ENCODE results near the gene ITIH6. TPM values are rescaled to one million over a fixed set of nuclear protein-coding genes. Genes with fewer than 3 reads are reported as not detected.

Gene ITIH6
- total and polyA plus RNA-seq, 4 donors, result 0.20 TPM; not detected in 3

GRCh38 chrX:54825716-54826438 is 27.8 kb upstream of the ITIH6 start:
- 64 to 86% methylated on average over 8 of the region's 8 CpGs for WGBS, 2 donors
- TF ChIP-seq, protein P1, sequence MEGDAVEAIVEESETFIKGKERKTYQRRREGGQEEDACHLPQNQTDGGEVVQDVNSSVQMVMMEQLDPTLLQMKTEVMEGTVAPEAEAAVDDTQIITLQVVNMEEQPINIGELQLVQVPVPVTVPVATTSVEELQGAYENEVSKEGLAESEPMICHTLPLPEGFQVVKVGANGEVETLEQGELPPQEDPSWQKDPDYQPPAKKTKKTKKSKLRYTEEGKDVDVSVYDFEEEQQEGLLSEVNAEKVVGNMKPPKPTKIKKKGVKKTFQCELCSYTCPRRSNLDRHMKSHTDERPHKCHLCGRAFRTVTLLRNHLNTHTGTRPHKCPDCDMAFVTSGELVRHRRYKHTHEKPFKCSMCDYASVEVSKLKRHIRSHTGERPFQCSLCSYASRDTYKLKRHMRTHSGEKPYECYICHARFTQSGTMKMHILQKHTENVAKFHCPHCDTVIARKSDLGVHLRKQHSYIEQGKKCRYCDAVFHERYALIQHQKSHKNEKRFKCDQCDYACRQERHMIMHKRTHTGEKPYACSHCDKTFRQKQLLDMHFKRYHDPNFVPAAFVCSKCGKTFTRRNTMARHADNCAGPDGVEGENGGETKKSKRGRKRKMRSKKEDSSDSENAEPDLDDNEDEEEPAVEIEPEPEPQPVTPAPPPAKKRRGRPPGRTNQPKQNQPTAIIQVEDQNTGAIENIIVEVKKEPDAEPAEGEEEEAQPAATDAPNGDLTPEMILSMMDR (IDR thresholded peaks at IDR 0.05; ENCODE audit: control extremely low read depth, extremely low read depth), result no peak

GRCh38 chrX:54824722-54825121 is 26.7 kb upstream of the ITIH6 start:
- TF ChIP-seq, protein P1 (IDR thresholded peaks at IDR 0.05; ENCODE audit: control extremely low read depth, extremely low read depth), result no peak
- 88 to 95% methylated on average over 7 to 8 of the region's 8 CpGs for WGBS, 2 donors
- H3K27ac ChIP-seq (ENCODE audit: low read depth in 1 of 2, low read length in 1 of 2), result no peak overlapping the region
- DNase-seq (no peak), ATAC-seq (ENCODE audit: insufficient read depth, low FRiP score) (no peak)
- no peaks in the 10 kb centered on the region for H3K36me3 ChIP-seq (ENCODE audit: control insufficient read depth in 4 of 4, insufficient read depth in 4 of 4, low read length in 4 of 4)
- H3K27me3 ChIP-seq (ENCODE audit: control insufficient read depth in 3 of 3, insufficient read depth in 3 of 3, low read length in 2 of 3), result no peaks in the 10 kb centered on the region
- H3K4me1 ChIP-seq (ENCODE audit: control insufficient read depth in 5 of 5, insufficient read depth in 5 of 5, low read length in 5 of 5), result no peaks in the 10 kb centered on the region
- H3K4me3 ChIP-seq, result no peak overlapping the region
- no peak overlapping the region for H3K9ac ChIP-seq (ENCODE audit: insufficient read depth in 1 of 2, low read length in 2 of 2)
- peaks cover 0 to 3% (median under 1%) of the 10 kb centered on the region in 4 donors for H3K9me3 ChIP-seq (ENCODE audit: control insufficient read depth in 4 of 4, insufficient read depth in 3 of 4, low read length in 3 of 4)

More at GRCh38 chrX:54825716-54826438, 27.8 kb upstream of the ITIH6 start:
- H3K4me3 ChIP-seq, result no peak overlapping the region
- no peaks in the 10 kb centered on the region for H3K36me3 ChIP-seq (ENCODE audit: control insufficient read depth in 4 of 4, insufficient read depth in 4 of 4, low read length in 4 of 4)
- DNase-seq (no peak), ATAC-seq (ENCODE audit: insufficient read depth, low FRiP score) (no peak)
- H3K9me3 ChIP-seq (ENCODE audit: control insufficient read depth in 4 of 4, insufficient read depth in 3 of 4, low read length in 3 of 4), result peaks cover 0 to 3% (median under 1%) of the 10 kb centered on the region in 4 donors
- no peaks in the 10 kb centered on the region for H3K4me1 ChIP-seq (ENCODE audit: control insufficient read depth in 5 of 5, insufficient read depth in 5 of 5, low read length in 5 of 5)
- no peak overlapping the region for H3K27ac ChIP-seq (ENCODE audit: low read depth in 1 of 2, low read length in 1 of 2)
- H3K9ac ChIP-seq (ENCODE audit: insufficient read depth in 1 of 2, low read length in 2 of 2), result no peak overlapping the region
- no peaks in the 10 kb centered on the region for H3K27me3 ChIP-seq (ENCODE audit: control insufficient read depth in 3 of 3, insufficient read depth in 3 of 3, low read length in 2 of 3)

- no peaks in the 10 kb centered on the region for H3K27me3 ChIP-seq (ENCODE audit: control insufficient read depth in 3 of 3, insufficient read depth in 3 of 3, low read length in 2 of 3)
- H3K9ac ChIP-seq (ENCODE audit: insufficient read depth in 1 of 2, low read length in 2 of 2), result no peak overlapping the region
- DNase-seq (no peak), ATAC-seq (ENCODE audit: insufficient read depth, low FRiP score) (no peak)
- H3K36me3 ChIP-seq (ENCODE audit: control insufficient read depth in 4 of 4, insufficient read depth in 4 of 4, low read length in 4 of 4), result no peaks in the 10 kb centered on the region
- no peak overlapping the region for H3K4me3 ChIP-seq
- 88 to 96% methylated on average over 4 to 5 of the region's 5 CpGs for WGBS, 2 donors
- peaks cover 0 to 3% (median under 1%) of the 10 kb centered on the region in 4 donors for H3K9me3 ChIP-seq (ENCODE audit: control insufficient read depth in 4 of 4, insufficient read depth in 3 of 4, low read length in 3 of 4)
- H3K27ac ChIP-seq (ENCODE audit: low read depth in 1 of 2, low read length in 1 of 2), result no peak overlapping the region
- H3K4me1 ChIP-seq (ENCODE audit: control insufficient read depth in 5 of 5, insufficient read depth in 5 of 5, low read length in 5 of 5), result no peaks in the 10 kb centered on the region
- TF ChIP-seq, protein P1 (IDR thresholded peaks at IDR 0.05; ENCODE audit: control extremely low read depth, extremely low read depth), result no peak
Observed at GRCh38 chrX:54824195-54824594, 26.1 kb upstream of the ITIH6 start.
